Measurements from ENCODE around the gene KLF1.

DNA sequence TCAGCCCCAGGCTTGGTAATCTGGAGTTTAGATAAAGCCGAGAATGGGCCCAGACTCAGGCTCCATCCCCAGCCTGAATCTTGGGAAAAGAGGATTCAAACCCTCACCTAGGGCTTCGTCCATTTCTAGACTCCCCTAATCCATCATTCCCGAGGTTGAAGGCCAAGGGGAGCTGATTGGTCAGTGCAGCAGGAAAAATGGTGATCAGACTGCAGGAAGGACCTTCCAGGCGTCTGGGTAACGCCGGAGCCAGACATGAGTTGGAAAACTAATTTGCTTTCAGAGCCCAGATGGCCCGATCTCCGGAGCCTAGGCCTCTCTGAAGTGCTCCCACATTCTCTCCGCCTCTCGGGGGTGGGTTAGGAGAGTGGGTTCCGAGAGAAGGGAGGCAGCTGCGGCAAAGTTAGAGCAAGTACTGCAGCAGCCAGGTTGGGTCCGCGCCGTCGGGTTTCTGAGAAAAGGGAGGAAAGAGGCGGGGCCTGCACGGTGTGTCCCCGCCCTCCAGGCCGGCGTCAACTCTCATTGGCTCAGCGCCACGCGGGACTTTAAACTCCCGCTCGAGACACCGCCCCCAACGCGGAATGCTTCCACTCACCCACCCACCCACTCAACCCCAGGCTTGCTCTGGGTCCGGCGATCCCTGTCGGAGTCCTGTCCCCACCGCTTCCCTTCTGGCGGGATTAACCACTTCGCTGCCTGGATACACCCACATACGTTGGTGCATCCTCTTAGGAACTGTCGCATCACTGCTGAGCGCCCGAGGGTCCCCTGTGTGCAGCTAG, 51.8 kb downstream of the KLF1 start:
- TF ChIP-seq, protein P1, sequence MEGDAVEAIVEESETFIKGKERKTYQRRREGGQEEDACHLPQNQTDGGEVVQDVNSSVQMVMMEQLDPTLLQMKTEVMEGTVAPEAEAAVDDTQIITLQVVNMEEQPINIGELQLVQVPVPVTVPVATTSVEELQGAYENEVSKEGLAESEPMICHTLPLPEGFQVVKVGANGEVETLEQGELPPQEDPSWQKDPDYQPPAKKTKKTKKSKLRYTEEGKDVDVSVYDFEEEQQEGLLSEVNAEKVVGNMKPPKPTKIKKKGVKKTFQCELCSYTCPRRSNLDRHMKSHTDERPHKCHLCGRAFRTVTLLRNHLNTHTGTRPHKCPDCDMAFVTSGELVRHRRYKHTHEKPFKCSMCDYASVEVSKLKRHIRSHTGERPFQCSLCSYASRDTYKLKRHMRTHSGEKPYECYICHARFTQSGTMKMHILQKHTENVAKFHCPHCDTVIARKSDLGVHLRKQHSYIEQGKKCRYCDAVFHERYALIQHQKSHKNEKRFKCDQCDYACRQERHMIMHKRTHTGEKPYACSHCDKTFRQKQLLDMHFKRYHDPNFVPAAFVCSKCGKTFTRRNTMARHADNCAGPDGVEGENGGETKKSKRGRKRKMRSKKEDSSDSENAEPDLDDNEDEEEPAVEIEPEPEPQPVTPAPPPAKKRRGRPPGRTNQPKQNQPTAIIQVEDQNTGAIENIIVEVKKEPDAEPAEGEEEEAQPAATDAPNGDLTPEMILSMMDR (IDR thresholded peaks at IDR 0.05), result no peak
- no peak for TF ChIP-seq POLR2A (IDR thresholded peaks at IDR 0.05)
